SIG-M5 (cell line): ENCODE measurements around the gene TCF7L2.

ENCODE experiments used
- DNase-seq: peaks from one replicate; lab custom pipeline; 2025; lab: John Stamatoyannopoulos, UW

Gene TCF7L2

DNA sequence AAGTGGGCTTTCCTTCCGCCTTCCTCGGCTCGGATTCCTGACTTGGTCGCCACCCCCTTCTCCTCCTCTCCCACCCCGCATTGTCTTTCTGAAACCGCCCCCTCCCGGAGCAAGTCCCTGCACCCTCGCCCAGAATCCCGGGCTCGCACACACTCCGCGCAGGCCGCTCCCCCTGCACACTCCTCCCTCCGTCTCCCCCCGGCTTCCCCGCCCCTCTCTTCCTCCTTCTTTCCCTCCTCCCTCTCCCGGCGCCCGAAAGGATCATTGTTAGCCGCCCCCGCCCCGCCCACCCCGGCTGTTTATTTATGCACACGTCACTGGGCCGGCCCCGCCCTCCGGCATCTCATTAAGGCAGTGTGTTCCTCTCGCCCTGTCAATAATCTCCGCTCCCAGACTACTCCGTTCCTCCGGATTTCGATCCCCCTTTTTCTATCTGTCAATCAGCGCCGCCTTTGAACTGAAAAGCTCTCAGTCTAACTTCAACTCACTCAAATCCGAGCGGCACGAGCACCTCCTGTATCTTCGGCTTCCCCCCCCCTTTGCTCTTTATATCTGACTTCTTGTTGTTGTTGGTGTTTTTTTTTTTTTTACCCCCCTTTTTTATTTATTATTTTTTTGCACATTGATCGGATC is at the start of gene TCF7L2:
Gene TCF7L2, plus strand, starts transcription at position 373 of the 633 bp plus-strand sequence. CDS start 510 bp downstream, outside the sequence.
- peak; percentile 85 for DNase-seq

DNA sequence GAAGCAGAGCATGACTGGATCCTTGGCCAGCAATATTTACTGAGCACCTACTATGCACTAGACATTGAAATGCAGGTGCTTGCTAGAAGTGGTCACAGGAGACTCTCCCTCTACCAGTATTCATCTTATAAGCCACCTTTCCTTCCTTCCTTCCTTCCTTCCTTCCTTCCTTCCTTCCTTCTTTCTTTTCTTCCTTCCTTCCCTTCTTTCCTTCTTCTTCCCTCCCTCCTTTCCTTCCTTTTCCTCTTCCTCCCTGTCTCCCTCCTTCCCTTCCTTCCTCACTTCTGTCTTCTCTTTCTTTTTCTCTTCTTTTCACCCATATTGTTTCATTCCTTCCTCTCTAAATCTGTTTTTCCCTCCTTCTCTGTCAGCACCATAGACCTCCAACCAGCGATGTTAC is 47.3 kb upstream of the TCF7L2 start:
- no peak for DNase-seq

- DNase-seq: no peak
These were observed 46.0 kb upstream of the TCF7L2 start for GRCh38 chr10:112904000-112904399.

DNA sequence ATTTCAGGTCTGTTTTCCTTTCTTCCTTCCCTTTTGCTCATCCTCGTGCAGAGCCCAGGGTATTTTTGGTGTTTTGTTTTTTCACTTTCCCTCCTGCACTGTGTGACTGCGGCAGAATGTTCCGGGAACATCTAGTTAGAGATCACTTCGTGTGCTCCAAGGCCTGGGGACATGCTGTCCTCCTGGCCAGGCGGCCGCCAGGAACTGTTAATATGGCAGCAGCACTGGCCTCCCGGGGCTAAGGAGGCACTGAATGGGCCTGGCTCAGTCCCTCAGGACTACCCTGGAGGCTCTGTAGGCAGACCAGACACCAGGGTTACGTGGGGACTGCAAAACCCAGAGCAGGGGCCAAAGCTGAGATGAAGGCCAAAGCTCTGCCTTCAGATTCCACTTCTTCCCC is 43.1 kb upstream of the TCF7L2 start:
- DNase-seq: no peak

DNA sequence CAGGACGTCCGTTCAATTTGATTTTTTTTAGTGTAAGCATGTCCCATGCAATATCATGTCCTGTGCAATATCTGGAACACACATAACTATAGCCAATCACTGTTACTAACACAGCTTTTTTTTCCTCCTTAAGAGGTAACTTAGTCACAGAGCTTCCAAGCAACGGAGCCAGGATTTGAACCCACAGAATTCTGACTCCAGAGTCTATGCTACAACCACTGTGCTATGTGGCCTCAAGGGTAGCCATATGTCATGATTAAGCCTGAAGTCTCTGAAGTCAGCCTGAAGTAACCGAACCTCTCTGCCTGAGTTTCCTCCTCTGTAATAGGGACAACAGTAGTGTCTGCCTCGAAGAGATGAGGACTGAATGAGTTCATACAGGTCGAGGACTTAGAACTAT is 42.2 kb upstream of the TCF7L2 start:
- no peak for DNase-seq

GRCh38 chr10:112911206-112911605 is 38.8 kb upstream of the TCF7L2 start:
- no peak for DNase-seq

DNA sequence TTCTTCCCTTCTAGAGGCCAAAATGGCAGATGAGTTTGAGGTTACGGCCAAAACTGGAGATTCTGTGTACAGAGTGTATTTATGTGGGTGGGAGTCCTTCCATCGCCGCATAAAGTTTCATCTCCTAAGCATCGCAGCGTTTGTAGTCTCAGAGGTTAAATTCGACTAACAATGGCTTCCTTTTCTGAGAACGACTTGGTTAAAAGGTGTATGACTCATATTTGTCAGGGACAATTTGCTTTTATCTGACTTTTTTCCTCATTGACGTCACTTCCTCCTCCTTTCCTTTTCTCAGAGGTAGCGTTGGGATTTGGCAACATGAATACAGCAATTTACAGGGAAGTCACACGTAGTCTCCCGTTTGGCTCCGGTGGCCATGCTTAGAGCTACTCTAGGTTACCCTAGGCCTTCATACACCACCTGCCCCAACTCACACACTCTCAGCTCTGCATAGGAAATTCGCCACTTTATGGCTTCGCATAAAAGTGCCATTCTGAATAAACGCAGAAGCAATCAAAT is 37.6 kb upstream of the TCF7L2 start:
- no peak for DNase-seq

GRCh38 chr10:112913255-112913654 is 36.8 kb upstream of the TCF7L2 start:
- DNase-seq: no peak

GRCh38 chr10:112913661-112914287 is 36.3 kb upstream of the TCF7L2 start:
- DNase-seq: no peak

GRCh38 chr10:112914288-112914952 is 35.6 kb upstream of the TCF7L2 start:
- no peak for DNase-seq

- no peak for DNase-seq
These were observed 34.2 kb upstream of the TCF7L2 start for GRCh38 chr10:112915590-112916572.

DNA sequence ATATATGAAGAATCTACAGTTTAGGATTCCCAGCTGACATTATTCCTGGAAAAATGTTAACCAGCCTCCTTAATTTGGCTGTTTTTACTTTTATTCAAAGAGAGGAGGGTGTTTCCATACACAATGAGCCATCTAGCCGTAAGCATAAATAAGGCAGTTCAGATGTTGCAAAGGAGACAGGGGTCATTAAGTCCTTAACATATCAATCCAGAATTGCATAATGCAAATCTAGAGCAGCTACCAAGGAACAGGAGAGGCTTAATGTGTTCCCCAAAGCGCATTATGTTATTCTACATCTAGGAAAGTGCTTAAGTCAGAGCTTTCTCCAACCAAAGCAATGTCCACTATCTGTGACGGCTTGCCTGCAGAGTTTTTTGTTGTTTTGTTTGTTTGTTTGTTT is 32.4 kb upstream of the TCF7L2 start:
- no peak for DNase-seq

DNA sequence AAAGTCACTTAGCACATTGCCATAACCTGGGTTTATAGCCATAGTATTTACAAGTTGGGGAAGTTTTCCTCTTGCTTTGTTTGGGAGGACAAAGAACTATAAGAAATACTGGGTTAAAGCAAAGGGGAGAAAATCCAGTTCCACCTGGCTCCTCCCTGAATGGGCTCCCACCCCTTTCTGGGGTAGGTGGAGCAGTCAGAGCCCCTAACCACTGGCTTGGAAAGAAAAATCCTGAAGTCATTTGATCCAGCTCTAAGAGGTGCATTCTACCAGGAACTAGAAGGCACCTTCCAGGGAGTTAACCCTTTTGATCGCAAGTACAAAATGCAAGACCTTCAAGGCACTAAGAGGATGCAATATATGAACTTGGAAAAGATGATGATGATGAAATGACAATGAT is 31.3 kb upstream of the TCF7L2 start:
- DNase-seq: no peak

DNA sequence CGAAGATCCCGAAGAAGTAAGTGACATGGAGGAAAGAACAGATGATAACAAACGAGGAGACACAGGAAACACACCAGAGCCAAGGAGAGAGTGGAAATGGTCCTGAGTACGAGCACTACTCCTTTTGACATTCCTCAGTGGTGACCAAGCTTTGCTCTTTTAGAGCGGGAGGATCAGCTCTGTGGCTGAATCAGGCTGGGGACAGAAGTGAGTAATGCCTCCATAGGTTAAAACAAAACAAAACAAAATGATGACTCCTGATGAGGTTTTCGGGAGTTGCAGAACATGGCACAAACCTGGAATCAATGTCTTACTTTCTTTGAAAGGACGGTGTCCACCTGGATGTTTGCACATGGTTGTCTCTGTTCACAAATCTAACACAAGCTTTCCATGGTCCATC is 30.3 kb upstream of the TCF7L2 start:
- no peak for DNase-seq

DNA sequence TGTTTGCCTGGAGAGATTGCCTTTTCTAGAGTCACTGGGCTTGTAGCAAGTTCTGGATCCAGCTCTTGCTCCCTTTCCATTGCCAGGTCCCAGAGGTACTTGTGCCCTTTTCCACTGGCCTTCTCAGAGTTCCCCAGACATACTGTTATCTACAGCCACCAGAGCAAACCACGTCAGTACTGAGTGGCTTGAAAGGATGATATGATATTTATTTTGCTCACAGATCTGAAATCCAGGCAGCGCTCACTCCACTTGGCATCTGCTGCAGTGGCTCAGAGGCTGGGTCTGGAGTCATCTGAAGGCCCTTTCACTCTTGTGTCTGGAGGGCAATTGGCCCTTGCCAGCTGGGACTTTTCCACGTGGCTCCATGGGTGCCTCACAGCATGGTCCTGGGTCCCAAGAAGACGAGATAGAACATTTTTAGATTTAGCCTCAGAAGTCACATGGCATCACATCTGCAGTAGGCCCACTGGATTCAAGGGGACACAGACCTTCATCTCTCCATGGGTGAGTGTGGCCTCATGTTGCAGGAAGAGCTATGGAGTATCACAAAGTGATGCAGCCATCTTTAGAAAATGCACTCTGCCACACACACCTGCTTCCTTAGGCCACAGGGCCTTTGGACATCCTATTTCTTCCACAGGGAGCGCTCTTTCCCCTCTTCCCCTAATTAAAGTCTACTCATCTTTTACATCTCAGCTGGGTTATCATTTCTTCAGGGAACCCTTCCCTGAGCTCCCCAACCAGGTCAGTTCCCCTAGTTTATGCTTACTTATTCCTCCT is 22.9 kb upstream of the TCF7L2 start:
- no peak for DNase-seq

GRCh38 chr10:112927980-112928379 is 22.1 kb upstream of the TCF7L2 start:
- no peak for DNase-seq

DNA sequence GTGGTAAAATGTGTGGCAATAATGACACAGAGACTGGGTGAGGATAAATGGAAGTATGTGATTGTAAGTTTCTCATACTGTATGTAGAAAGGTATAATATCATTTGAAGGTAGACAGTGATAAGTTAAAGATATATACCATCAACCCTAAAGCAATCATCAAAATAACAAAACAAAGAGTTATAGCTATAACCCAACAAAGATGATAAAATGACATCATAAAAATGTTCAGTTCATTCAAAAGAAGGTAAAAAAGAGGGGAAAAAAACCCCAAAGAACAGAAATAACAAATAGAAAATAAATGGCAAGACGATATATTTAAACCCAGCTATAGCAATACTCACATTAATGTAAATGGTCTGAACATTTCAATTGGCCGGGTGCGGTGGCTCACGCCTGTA is 17.4 kb upstream of the TCF7L2 start:
- DNase-seq: no peak

GRCh38 chr10:112934193-112934592 is 15.9 kb upstream of the TCF7L2 start:
- DNase-seq: no peak

DNA sequence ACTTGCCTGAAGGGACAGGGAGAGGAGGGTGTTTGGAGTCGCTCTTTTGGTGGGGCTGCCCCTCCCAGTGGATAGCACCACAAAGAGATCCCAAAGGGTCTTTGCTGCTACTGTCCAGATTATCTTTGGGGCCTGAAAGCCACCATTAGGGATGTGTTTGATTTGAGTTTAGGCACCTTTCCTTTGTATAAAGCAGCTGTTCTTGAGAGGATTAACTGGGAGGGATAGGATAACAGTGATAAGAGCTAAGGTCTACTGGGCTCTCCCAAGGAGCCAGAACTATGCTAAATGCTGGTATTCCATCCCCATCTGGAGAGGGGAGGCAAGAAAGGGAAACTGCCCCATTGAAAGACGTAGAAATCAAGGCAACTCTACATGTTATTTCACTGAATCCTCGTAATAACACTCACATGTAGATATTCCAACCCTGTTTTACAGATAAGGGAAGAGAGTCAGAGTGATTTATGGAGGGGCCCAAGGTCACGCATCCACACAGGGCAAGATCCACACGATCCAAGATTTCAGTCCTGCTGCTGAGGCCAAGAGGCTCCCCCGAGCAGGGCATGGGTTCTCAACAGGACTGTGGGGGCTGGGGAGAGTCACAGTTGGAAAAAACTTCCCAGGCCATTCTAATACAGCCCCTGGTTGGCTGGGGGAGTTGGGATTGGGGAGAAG is 11.1 kb upstream of the TCF7L2 start:
- no peak for DNase-seq

DNA sequence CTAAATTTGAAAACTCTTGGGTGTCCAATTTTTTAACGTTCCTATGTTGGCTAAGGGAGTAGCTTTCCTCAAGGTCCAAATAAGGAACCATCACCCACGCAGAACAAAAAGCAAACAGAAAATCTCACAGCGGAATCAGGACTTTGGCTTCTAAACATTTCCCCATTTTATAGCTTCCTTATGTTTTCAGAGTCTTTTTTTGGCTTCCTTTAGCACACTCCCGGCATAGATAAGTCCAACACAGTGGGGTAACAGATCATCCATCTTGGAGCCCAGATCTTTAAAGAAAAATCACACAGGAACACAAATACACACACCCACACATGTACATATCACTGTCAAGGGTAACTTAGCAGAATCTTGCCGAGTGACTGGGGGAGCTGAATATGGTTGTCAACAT is 4.2 kb upstream of the TCF7L2 start:
- DNase-seq: no peak

- DNase-seq: no peak
These were observed 3.4 kb upstream of the TCF7L2 start for GRCh38 chr10:112946649-112947048.
